HG03025 (cell line): Measurements from ENCODE around the gene VPS13D.
A peak's percentile ranks its signal among the peaks of the same experiment; 100 is the strongest.
"Not testable (repeated sequence)": the region's sequence is repeated elsewhere in the genome, so short reads cannot be mapped to it uniquely, and the experiment has no call there.

Experiments used
- ATAC-seq: cut with Tn5 transposase; IDR thresholded peaks from one replicate; pipeline ENCODE4 v1.9.1; 2021; ENCODE audit warnings: mild to moderate bottlenecking, moderate library complexity; ENCODE audit not compliant: unreplicated experiment, low FRiP score

The VPS13D gene

GRCh38 chr1:12224092-12224491 lies 5.7 kb upstream of the VPS13D start:
- ATAC-seq: not testable (repeated sequence)

GRCh38 chr1:12228979-12229378 lies 851 bp upstream of the VPS13D start:
- no peak for ATAC-seq

GRCh38 chr1:12229386-12229834 lies 420 bp upstream of the VPS13D start:
- peak; percentile 6 for ATAC-seq

- ATAC-seq: no peak
Observed at GRCh38 chr1:12230549-12231275, 882 bp downstream of the VPS13D start.

- no peak for ATAC-seq
Observed at GRCh38 chr1:12231276-12231595, 1.4 kb downstream of the VPS13D start.

GRCh38 chr1:12232221-12232620 lies 2.4 kb downstream of the VPS13D start:
- no peak for ATAC-seq

- no peak for ATAC-seq
Observed at GRCh38 chr1:12244078-12244477, 14.2 kb downstream of the VPS13D start.

GRCh38 chr1:12244585-12244984 lies 14.8 kb downstream of the VPS13D start:
- no peak for ATAC-seq

GRCh38 chr1:12245116-12245515 lies 15.3 kb downstream of the VPS13D start:
- ATAC-seq: no peak

GRCh38 chr1:12245733-12246132 lies 15.9 kb downstream of the VPS13D start:
- ATAC-seq: no peak

GRCh38 chr1:12246584-12246983 lies 16.8 kb downstream of the VPS13D start:
- ATAC-seq: no peak

GRCh38 chr1:12249181-12249580 lies 19.4 kb downstream of the VPS13D start:
- ATAC-seq: no peak

- no peak for ATAC-seq
Observed at GRCh38 chr1:12249748-12250147, 19.9 kb downstream of the VPS13D start.

GRCh38 chr1:12251442-12251841 lies 21.6 kb downstream of the VPS13D start:
- no peak for ATAC-seq

- no peak for ATAC-seq
Observed at GRCh38 chr1:12255913-12256312, 26.1 kb downstream of the VPS13D start.

GRCh38 chr1:12258272-12258671 lies 28.4 kb downstream of the VPS13D start:
- no peak for ATAC-seq

- ATAC-seq: no peak
Observed at GRCh38 chr1:12269351-12269750, 39.5 kb downstream of the VPS13D start.

GRCh38 chr1:12271033-12271432 lies 41.2 kb downstream of the VPS13D start:
- no peak for ATAC-seq

- no peak for ATAC-seq
Observed at GRCh38 chr1:12272770-12273169, 42.9 kb downstream of the VPS13D start.

GRCh38 chr1:12275370-12275769 lies 45.5 kb downstream of the VPS13D start:
- no peak for ATAC-seq

GRCh38 chr1:12276225-12276624 lies 46.4 kb downstream of the VPS13D start:
- ATAC-seq: no peak

GRCh38 chr1:12279003-12279402 lies 49.2 kb downstream of the VPS13D start:
- ATAC-seq: no peak
